Activated naive CD8-positive, alpha-beta T cell treated with anti-CD3 and anti-CD28 coated beads, Interleukin-2, amount 10 ng/mL, durations not matched to agents 7 days and 5 days (primary cell): ENCODE results near the gene KDM5B. TPM values are rescaled to one million over a fixed set of nuclear protein-coding genes. Genes with fewer than 3 reads are reported as not detected.

Experiments used
- ATAC-seq: fragments of 150-1000 bp; cut with Tn5 transposase; one replicate; pipeline ENCODE4 v1.10.0; 2021; ENCODE audit warnings: low read depth, moderate library complexity
- POLR2A ChIA-PET: fragments of 350-600 bp; sonication (Branson Sonifier 250); formaldehyde crosslinking; loops from one replicate; lab custom pipeline; 2021; ENCODE audit warnings: antibody characterized with exemption; lab: Charles Lee
- DNase-seq: peaks from one replicate; pipeline ENCODE4 v3.0.0; 2021
- H3K27ac Mint-ChIP-seq: one replicate; pipeline ENCODE4 v1.8.0; 2022; ENCODE audit warnings: mild to moderate bottlenecking, mixed read lengths
- H3K27me3 Mint-ChIP-seq: one replicate; pipeline ENCODE4 v1.8.0; 2022; ENCODE audit warnings: mild to moderate bottlenecking, moderate library complexity, mixed read lengths
- H3K36me3 Mint-ChIP-seq: one replicate; pipeline ENCODE4 v1.8.0; 2021; ENCODE audit warnings: mild to moderate bottlenecking, mixed read lengths
- H3K4me1 Mint-ChIP-seq: one replicate; pipeline ENCODE4 v1.8.0; 2021; ENCODE audit warnings: mixed read lengths
- H3K4me3 Mint-ChIP-seq: one replicate; pipeline ENCODE4 v1.8.0; 2022; ENCODE audit warnings: mild to moderate bottlenecking, moderate library complexity, mixed read lengths
- H3K9me3 Mint-ChIP-seq: one replicate; pipeline ENCODE4 v1.8.0; 2021; ENCODE audit warnings: mixed read lengths
- total RNA-seq, 2 experiments: library from RNA; stranded (reverse); gene quantifications; one replicate each; pipeline ENCODE4 v1.2.3, GENCODE V29; 2021

KDM5B gene
- total RNA-seq, 2 experiments from 2014 or later, result 45.2 to 55.5 TPM

- Mint-ChIP-seq H3K27me3 (peaks cover 22% of the 10 kb centered on the region), H3K4me1 (peaks cover 42% of the 10 kb centered on the region)
Observed at GRCh38 chr1:202809597-202810159, 1.5 kb upstream of the KDM5B start.

GRCh38 chr1:202807451-202807925 lies 733 bp downstream of the KDM5B start:
- Mint-ChIP-seq H3K27ac (no peak overlapping the region), H3K27me3 (peaks cover 11% of the 10 kb centered on the region), H3K4me1 (peaks cover 54% of the 10 kb centered on the region), H3K36me3 (peaks cover 3% of the 10 kb centered on the region), H3K4me3 (peak overlapping the region; percentile 96), H3K9me3 (no peaks in the 10 kb centered on the region)
- DNase-seq, result peak; percentile 65
- POLR2A ChIA-PET, result interaction anchor here (4.0 kb wide), 1 partner anchor 28 kb away, joined by 17 read pairs; no protein-coding TSS in a partner anchor
- ATAC-seq, result peak; percentile 30

More at GRCh38 chr1:202809597-202810159, 1.5 kb upstream of the KDM5B start:
- peak overlapping the region; percentile 95 for H3K4me3 Mint-ChIP-seq
- POLR2A ChIA-PET, result interaction anchor here (0.7 to 4.0 kb wide), 3 partner anchors 18 to 64 kb away, joined by 3 to 17 read pairs (median 4); no protein-coding TSS in a partner anchor
- H3K9me3 Mint-ChIP-seq, result no peaks in the 10 kb centered on the region
- DNase-seq (no peak), ATAC-seq (no peak)
- no peak overlapping the region for H3K27ac Mint-ChIP-seq
- H3K36me3 Mint-ChIP-seq, result peaks cover 3% of the 10 kb centered on the region

- Mint-ChIP-seq H3K9me3 (no peaks in the 10 kb centered on the region), H3K4me3 (peak overlapping the region; percentile 96), H3K36me3 (peaks cover 3% of the 10 kb centered on the region), H3K4me1 (peaks cover 52% of the 10 kb centered on the region), H3K27me3 (peaks cover 11% of the 10 kb centered on the region), H3K27ac (peak overlapping the region; percentile 95)
- DNase-seq (peak; percentile 64), ATAC-seq (peak; percentile 9)
- POLR2A ChIA-PET, result interaction anchor here (0.7 to 1.3 kb wide), 2 partner anchors 28 to 60 kb away, joined by 3 to 4 read pairs; no protein-coding TSS in a partner anchor
Observed at GRCh38 chr1:202806845-202807450, 1.3 kb downstream of the KDM5B start.

- POLR2A ChIA-PET, result interaction anchor here (0.5 to 1.3 kb wide), 3 partner anchors 29 to 199 kb away, joined by 3 to 4 read pairs (median 3); no protein-coding TSS in a partner anchor
- ATAC-seq (no peak), DNase-seq (no peak)
- Mint-ChIP-seq H3K27me3 (peaks cover 7% of the 10 kb centered on the region), H3K27ac (peak overlapping the region; percentile 95), H3K36me3 (peaks cover 3% of the 10 kb centered on the region), H3K4me3 (peak overlapping the region; percentile 96), H3K4me1 (peaks cover 47% of the 10 kb centered on the region), H3K9me3 (no peaks in the 10 kb centered on the region)
Observed at GRCh38 chr1:202805886-202806844, 2.1 kb downstream of the KDM5B start.

- POLR2A ChIA-PET, result no interaction called here
- H3K27ac Mint-ChIP-seq, result no peak overlapping the region
- DNase-seq (no peak), ATAC-seq (no peak)
- H3K9me3 Mint-ChIP-seq, result no peaks in the 10 kb centered on the region
- H3K4me3 Mint-ChIP-seq, result peak overlapping the region; percentile 10
- H3K4me1 Mint-ChIP-seq, result peaks cover 40% of the 10 kb centered on the region
- H3K27me3 Mint-ChIP-seq, result peaks cover 4% of the 10 kb centered on the region
- peaks cover 10% of the 10 kb centered on the region for H3K36me3 Mint-ChIP-seq
Observed at GRCh38 chr1:202804126-202804525, 4.1 kb downstream of the KDM5B start.

GRCh38 chr1:202802998-202803932 lies 5.0 kb downstream of the KDM5B start:
- Mint-ChIP-seq H3K4me1 (peaks cover 37% of the 10 kb centered on the region), H3K9me3 (no peaks in the 10 kb centered on the region), H3K4me3 (no peak overlapping the region), H3K36me3 (peaks cover 10% of the 10 kb centered on the region), H3K27me3 (no peaks in the 10 kb centered on the region), H3K27ac (peak overlapping the region; percentile 30)
- ATAC-seq (no peak), DNase-seq (no peak)
- POLR2A ChIA-PET, result no interaction called here

GRCh38 chr1:202802034-202802433 lies 6.2 kb downstream of the KDM5B start:
- Mint-ChIP-seq H3K36me3 (peaks cover 10% of the 10 kb centered on the region), H3K27ac (no peak overlapping the region), H3K4me3 (no peak overlapping the region), H3K27me3 (no peaks in the 10 kb centered on the region), H3K4me1 (peaks cover 43% of the 10 kb centered on the region), H3K9me3 (no peaks in the 10 kb centered on the region)
- POLR2A ChIA-PET, result no interaction called here
- DNase-seq, result no peak
- no peak for ATAC-seq

GRCh38 chr1:202801175-202801574 lies 7.0 kb downstream of the KDM5B start:
- no peak overlapping the region for H3K4me3 Mint-ChIP-seq
- H3K9me3 Mint-ChIP-seq, result no peaks in the 10 kb centered on the region
- no peaks in the 10 kb centered on the region for H3K27me3 Mint-ChIP-seq
- DNase-seq, result no peak
- H3K27ac Mint-ChIP-seq, result no peak overlapping the region
- POLR2A ChIA-PET, result no interaction called here
- peaks cover 39% of the 10 kb centered on the region for H3K4me1 Mint-ChIP-seq
- ATAC-seq, result no peak
- peaks cover 8% of the 10 kb centered on the region for H3K36me3 Mint-ChIP-seq

- H3K9me3 Mint-ChIP-seq, result no peaks in the 10 kb centered on the region
- H3K27ac Mint-ChIP-seq, result no peak overlapping the region
- POLR2A ChIA-PET, result no interaction called here
- ATAC-seq, result no peak
- H3K27me3 Mint-ChIP-seq, result no peaks in the 10 kb centered on the region
- DNase-seq, result no peak
- peaks cover 10% of the 10 kb centered on the region for H3K36me3 Mint-ChIP-seq
- H3K4me1 Mint-ChIP-seq, result peaks cover 35% of the 10 kb centered on the region
- no peak overlapping the region for H3K4me3 Mint-ChIP-seq
Observed at GRCh38 chr1:202800742-202801141, 7.5 kb downstream of the KDM5B start.

- POLR2A ChIA-PET, result no interaction called here
- Mint-ChIP-seq H3K27me3 (no peaks in the 10 kb centered on the region), H3K27ac (no peak overlapping the region), H3K9me3 (no peaks in the 10 kb centered on the region), H3K4me3 (no peak overlapping the region), H3K4me1 (peaks cover 30% of the 10 kb centered on the region), H3K36me3 (peaks cover 11% of the 10 kb centered on the region)
- ATAC-seq (no peak), DNase-seq (no peak)
Observed at GRCh38 chr1:202798792-202799331, 9.4 kb downstream of the KDM5B start.

- H3K36me3 Mint-ChIP-seq, result peaks cover 11% of the 10 kb centered on the region
- H3K4me1 Mint-ChIP-seq, result peaks cover 27% of the 10 kb centered on the region
- ATAC-seq (peak; percentile 22), DNase-seq (no peak)
- POLR2A ChIA-PET, result no interaction called here
- peak overlapping the region; percentile 22 for H3K4me3 Mint-ChIP-seq
- no peaks in the 10 kb centered on the region for H3K9me3 Mint-ChIP-seq
- H3K27ac Mint-ChIP-seq, result no peak overlapping the region
- no peaks in the 10 kb centered on the region for H3K27me3 Mint-ChIP-seq
Observed at GRCh38 chr1:202798260-202798659, 10.0 kb downstream of the KDM5B start.

- DNase-seq (no peak), ATAC-seq (no peak)
- Mint-ChIP-seq H3K36me3 (peaks cover 11% of the 10 kb centered on the region), H3K4me1 (peaks cover 18% of the 10 kb centered on the region), H3K9me3 (no peaks in the 10 kb centered on the region), H3K27me3 (no peaks in the 10 kb centered on the region), H3K27ac (no peak overlapping the region), H3K4me3 (no peak overlapping the region)
- POLR2A ChIA-PET, result interaction anchor here (0.9 kb wide), 1 partner anchor 16 kb away, joined by 3 read pairs; no protein-coding TSS in a partner anchor
Observed at GRCh38 chr1:202796670-202797069, 11.6 kb downstream of the KDM5B start.
